NOMO-1 treated with DMSO at 0.1 percent for 48 hours (cell line): ENCODE measurements around the gene OSBPL6.

ENCODE experiments used
- DNase-seq: peaks from one replicate; lab custom pipeline; 2025; ENCODE audit not compliant: unreplicated experiment; lab: John Stamatoyannopoulos, UW

OSBPL6 gene

DNA sequence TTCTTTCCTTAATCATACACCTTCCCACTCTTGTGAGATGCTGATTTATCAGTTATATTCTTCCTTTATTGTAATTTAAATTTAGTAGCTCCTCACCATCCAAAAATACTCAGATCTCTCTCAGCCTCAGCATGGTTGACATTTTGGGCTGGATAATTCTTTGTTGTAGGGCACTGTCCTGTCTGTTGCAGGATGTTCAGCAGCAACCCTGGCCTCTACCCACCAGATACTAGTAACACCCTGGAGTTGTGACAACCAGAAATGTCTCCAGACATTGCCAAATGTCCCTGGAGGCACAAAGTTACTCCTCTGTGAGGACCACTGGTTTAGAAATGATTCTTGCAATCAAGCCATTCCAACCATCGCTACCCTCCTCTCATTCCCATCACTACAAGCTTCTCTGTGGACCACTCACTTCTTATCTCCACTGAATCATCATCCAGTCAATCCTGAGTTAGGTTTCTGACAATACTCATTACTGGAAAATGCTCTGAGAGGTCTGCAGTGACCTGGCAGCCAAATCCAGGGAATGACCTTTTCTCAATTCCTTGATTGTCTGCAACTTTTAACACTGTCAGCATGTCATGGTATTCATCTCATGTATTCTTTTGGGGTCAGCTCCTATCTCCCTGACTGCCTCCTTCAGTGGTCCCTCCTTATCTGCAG lies 43.3 kb downstream of the OSBPL6 start:
- no peak for DNase-seq

DNA sequence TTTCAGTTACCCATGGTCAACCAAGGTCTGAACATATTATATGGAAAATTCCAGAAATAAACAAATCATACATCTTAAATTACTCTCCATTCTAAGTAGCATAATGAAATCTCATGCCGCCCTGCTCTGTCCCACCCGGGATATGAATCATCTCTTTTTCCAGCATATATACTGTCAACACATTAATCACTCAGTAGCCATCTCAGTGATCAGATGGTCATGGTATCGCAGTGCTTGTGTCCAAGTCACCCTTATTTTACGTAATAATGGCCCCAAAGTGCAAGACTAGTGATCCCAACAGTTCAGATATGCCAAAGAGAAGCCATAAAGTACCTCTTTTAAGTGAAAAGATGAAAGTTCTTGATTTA lies 43.8 kb downstream of the OSBPL6 start:
- no peak for DNase-seq

DNA sequence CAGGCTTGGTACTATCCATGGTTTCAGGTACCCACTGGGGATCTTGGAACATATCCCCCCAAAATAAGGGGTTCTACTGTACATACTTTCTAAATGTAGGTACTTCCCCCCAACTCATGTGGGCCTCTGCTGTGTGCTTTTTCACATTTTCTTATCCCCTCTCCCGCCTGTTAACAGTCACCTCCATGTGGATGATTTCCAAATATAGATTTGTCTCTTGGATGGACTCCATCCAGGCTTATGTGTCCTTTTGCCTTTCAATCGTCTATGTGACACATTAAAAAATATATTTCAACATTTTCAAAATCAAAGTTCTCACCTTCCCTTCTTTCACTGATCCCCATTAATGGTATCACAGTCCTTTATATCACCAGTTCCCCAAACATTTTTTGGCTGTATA lies 44.4 kb downstream of the OSBPL6 start:
- no peak for DNase-seq

DNA sequence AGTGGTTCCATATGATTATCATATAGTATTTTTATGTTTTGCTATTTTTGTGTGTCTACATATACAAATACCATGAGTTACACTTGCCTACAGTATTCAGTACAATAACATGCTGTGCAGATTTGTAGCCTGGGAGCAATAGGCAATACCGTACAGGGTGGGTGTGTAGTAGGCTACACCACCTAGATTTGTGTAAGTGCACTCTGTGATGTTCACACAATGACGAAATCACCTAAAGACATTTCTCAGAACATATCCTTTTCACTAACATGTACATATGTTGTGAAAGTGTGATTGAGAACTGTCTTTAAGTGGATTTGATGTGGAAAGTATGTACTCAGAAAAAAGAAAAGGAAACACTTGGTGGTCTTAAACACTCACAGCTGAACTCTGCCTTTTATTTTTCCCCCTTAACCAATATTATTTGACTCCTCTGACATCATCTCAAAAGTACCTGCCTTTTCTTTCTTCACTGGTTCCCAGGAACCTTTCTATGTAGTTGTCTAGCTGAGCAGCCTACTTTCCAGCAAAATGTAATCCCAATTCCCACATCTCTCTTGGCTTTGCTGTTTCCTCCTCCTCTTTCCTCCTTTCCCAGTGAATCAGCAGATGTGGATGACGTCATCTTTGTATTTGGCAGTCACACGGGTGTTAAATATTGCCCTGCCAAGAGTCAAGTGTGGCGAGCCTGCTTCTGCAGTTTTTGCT lies 47.7 kb downstream of the OSBPL6 start:
- DNase-seq, result no peak

DNA sequence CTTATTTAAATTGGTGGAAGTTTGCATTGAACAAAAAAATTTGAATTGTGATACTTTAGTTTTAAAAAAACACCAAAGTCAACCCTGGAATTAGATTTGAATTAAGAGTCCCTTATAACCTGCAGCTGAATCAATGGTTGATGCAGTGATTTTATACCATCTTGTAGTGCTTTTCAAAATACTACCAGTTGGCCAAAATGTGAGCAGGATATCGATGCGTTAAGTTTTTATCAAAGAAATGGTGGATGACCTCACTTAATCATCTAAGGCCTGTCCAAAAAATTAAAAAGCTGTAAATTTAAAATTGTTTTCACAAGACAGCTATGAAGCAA lies 48.2 kb downstream of the OSBPL6 start:
- DNase-seq, result no peak

DNA sequence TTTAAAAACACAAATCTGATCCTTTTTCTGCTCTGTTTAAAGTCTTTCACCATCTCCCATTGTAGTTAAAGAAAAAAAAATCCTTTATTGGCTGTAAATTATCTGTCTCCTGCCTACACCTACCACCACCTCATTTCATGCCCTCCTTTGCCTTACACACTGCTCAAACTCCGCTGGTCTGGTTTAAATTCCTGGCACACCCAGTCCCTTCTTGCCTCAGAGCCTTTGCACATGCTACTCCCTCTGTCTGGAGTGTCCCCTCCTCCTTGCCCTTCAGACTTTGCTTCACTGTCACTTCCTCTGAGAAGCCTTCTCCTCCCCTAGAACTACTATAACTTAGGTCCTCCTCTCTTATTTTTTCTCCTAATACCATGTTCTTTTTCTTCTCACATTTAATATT lies 49.6 kb downstream of the OSBPL6 start:
- no peak for DNase-seq

DNA sequence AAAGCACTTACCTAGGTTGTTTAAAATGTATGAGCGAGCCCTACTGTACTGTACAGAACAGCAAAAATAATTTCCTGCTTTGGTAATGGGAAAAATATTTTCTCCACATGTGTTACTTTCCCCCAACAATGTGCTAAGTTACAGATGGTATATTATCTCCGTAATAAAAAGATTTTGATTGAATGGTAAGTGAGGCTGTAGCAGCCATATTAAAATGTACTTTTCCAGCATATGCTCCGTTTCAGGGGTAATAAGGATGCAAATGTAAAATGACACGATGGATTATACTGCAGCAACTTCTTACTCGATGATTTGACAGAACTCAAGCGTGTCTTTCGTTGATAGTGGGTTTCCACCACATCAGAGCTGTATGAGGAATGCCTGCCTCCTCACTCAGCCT lies 50.5 kb downstream of the OSBPL6 start:
- DNase-seq, result no peak

DNA sequence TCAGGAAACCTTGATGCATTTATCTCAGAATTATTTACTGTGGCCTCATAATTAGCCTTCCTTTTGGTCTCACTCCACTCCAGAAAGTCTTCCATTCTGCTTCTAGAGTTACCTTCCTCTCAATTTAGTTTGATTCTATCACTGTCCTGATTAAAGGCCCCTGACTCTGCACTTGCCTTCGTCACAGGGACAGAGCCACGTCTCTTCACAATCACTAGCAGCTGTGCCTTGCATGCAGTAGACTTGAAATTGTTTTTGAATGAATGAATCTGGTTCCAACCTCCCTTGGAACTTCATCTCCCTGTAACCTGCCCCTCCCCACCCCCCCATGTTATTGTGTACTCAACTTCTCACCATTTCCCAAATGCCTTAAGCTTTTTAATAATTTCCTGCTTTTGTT lies 52.4 kb downstream of the OSBPL6 start:
- DNase-seq, result no peak

DNA sequence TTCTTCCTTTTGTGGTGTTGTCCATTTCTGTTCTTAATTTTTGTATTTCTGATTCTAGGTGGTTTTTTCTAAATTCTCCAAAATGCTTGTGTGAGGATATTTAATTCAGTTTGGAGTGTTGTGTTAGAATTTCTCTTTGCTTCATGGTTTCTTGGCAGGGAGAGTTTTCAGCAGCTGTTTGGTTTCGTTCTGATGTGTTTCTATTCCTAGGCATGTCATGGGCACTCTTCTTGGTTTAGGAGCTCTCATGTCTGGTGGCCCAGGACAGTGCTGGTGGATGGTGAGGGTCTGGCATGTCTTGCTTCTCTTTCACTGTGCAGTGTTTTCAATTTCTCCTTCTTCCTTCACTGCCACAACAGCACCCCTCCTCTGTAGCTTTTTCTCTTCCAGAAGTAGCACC lies 52.9 kb downstream of the OSBPL6 start:
- no peak for DNase-seq

DNA sequence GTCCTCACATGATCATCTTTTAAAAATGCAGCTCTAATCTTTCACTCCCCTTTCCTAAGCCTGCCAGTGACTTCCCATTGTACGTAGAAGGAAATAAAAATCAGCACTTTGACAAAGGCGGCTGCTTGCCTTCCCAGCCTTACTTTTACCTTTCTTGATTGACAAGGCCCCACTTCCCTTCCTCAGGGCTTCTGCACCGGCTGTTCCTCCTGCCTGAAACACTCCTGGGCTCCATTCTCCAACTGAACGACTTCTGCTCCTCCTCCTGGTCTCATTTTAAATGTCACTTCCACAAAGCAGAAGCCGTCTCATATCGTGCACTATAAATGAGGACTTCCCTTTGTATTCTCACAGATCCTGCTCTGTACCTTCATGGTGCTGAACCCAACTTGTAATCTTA lies 56.1 kb downstream of the OSBPL6 start:
- DNase-seq, result no peak

DNA sequence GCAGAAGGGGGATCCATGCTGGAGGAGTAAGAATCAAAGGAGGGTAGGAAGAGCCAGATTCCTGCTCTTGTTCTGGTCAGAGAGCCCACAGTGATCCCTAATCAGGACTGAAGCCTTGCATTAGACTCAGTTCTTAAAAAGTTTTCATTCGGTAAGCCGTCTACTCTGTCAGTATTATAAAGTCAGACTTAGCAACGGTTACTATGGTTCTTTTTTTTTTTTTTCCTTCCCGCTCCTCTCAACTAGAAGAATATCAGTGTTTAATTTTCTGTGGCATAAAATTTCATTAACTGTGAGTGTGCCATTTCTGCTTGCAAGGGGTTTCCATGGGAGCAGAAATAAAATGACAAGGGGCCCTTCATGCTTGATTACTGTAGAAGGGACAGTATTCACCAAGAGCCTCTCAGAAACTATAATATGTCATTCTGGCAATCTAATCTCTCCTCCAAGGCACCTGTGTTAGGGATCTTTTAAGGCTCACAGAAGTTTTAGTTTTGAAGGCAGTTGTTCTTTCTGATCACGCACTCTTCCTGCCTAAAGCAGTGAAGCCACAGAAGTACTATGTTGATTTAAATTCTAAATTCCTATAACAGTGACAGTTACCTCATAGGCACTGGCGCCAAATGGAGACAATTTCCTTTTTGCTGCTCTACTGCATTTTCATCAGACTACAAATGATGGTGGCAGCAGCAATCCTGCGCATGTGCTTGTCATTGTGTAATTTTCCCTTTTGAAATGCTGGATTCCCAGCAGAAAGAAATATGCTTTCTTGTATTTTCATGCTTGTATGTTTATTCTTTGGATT lies 57.0 kb downstream of the OSBPL6 start:
- DNase-seq, result no peak

DNA sequence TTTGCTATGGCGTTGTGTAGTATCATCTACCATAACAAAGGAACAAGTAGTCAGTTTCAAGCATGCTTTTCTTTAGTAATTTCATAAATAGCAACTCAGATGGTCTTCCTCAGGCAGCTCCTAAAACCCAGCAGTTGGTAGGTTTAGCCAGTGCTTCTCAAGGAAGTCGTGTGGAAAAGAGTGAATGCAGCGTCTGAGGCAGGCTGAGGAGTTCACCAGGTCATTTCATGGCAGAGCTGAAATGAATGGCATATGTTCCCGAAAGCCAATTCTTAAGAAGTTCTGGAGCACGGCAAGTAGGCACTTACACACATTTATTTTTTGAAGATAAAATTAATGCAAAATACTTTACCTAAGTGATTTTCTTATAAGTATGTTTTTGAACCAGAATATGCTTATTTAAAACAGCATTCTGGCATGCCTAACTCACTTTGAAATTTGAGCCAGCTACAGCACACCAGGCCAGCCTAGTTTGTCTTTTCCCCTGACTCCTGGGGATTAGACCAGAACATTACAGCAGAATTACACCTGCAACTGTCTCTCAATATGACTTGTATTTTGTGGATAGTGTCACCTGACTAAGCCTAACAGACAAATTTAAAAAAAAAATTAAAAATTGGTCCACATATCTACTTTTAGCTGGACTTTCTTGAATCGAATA lies 62.2 kb downstream of the OSBPL6 start:
- no peak for DNase-seq

DNA sequence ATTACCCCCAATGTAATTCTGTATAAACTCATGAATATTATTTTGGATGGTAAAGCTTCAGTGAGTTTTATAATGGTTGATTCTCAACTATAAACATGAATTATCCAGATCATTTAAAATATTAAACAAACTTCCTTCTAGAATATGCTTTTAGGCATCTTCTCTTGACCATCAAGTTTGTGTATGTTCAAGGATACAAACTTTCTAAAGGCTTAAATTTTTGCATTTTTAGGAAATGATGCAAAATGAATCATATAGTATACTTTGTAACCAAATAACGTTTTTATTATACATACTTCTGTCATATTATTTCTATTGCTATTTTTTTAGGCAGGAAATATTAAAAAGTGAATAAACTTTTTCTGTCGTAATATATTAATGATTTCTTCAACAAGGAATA lies 62.8 kb downstream of the OSBPL6 start:
- no peak for DNase-seq

DNA sequence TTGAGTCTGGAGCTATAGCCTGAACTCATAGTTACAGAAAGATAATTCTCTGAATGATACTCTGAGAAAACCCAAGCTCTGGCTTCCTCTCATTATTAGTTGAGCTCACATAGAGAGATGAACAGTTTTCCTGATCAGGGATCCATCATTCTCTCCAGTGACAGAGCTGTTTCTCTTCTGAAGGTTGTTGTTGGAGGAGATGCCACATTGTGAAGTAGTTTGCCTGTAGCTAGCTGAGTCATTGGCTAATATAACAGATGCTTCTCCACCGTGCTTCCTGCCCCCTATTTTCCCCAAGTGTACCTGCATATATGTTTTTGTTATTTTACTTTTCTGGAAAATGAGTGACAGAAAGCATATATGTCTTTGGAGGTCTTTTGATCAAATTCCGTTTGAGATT lies 64.6 kb downstream of the OSBPL6 start:
- no peak for DNase-seq

DNA sequence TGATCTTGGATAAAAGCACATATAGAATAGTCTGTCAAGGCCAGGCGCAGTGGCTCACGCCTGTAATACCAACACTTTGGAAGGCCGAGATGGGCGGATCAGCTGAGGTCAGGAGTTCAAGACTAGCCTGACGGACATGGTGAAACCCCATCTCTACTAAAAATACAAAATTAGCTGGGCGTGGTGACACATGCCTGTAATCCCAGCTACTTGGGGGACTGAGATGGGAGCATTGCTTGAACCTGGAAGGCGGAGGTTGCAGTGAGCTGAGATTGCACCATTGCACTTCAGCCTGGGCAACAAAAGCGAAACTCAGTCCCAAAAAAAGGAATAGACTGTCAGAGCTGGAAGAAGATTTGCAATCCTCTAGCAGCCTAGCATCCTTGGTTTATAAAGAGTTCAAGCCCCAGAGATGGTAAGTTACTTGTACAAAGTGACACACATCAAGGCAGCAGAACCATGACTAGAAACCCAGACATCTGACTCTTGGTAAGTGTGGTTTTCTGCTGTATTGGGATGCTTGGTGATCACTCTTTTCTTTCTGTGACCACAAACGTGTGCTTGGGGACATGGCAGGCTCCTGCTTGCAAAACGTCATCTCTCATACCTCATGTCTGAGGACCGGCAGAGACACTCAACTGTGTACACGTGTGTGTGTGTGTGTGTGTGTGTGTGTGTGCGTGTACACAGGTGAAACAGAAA lies 69.0 kb downstream of the OSBPL6 start:
- no peak for DNase-seq

DNA sequence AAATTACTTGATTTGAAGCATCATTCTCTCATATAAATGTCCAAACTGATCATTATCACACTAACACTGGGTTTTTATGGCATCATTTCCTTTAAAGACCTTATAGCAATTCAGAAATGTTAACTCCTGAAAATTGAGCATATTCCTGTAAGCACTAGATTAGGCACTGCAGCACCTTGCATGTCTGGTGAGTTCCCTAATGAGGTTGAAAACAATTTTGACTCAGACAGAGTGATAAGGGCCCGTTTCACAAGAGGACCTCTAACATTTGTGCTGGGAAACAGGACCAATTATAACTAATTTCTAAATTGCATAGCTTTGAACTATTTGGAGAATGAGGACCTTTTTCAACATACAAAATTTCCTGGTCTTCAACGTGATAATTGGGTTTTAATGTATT lies 69.9 kb downstream of the OSBPL6 start:
- no peak for DNase-seq

DNA sequence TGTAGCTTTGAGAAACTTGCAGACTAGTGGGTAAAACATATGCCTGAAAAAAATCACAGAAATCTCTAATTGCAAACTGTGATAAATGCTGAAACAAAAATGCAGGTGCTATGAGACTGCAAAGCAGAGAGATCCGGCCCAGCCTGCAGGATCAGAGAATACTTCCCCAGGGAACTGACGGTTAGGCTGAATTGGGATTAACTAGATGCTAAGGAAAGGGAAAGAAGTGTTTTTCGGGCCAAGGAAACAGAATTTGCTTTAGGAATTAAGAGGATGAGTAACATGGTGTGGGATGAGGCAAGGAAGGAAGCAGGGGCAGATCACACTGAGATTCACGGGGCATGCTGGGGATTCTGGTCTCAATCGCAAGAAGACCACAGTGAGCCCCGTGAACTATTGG lies 71.5 kb downstream of the OSBPL6 start:
- no peak for DNase-seq

DNA sequence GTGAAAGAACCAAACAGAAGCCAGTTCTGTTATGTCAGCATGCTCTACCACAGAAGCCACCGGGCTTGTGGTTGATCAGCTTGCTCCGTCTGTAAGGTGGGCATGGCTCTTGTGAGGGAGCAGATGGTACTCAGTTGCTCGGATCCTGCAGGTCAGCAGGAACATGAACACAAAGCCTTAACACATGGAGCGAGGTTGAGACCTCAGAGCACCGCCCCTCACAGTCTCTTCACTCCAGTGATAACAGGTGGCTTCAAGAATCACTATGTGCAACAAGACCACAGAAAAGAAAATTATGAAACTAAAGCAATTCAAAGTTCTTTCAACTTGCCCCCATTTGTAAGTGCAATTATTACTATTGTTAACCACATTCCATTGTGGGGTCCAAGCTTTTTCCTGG lies 72.1 kb downstream of the OSBPL6 start:
- DNase-seq, result no peak

DNA sequence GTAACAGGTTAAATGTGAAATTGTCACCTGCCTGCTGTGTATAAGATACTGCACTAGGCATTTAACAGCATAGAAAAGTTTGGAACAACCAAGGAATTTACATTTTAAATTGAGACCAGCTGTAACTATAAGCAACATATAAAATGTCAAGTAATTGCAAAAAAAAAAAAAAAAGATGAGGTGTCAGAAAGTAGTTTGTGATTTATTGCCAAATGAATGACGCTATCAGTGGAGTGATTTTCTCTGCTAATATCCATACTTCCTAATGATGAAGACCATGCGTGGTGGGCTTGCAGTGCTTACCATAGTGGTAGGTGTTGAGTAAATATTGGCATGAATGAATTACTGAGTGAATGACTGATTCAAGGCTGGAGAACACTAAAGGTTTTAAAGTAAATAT lies 73.3 kb downstream of the OSBPL6 start:
- no peak for DNase-seq

DNA sequence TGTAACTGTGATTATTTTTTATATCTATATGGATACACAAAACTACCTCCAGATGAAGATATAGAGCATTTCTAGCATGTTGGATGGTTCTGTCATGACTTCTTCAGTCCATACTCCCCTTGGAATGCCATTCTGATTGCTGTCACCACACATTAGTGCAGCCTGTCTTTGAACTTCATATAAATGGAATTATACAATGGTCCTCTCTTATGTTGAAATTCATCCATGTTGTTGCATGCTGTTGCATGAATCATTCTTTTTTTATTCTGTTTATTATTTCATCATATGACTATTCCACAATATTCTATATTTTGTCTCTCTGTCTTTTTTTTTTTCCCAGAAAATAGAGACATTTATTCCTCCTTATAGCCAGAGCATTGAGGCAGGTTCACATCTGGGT lies 74.1 kb downstream of the OSBPL6 start:
- no peak for DNase-seq
